Esophagus muscularis mucosa (tissue), 3 donors: ENCODE results near the gene ZEB2.

Experiments
- POLR2A ChIP-seq: fragments of 450-650 bp; IDR thresholded peaks from one replicate; pipeline ENCODE4 v1.6.1; 2017; ENCODE audit warnings: antibody characterized with exemption, moderate library complexity, mild to moderate bottlenecking, low read depth
- POLR2AphosphoS5 ChIP-seq, 2 donors: sonication (generic); formaldehyde crosslinking; IDR thresholded peaks; one replicate each; pipeline ENCODE4 v1.6.1; 2017; ENCODE audit warnings: antibody characterized with exemption in 2 of 2
- TF ChIP-seq, protein P1 (sequence below), 3 experiments: fragments of 200-600 bp in 2 of 3; fragments of 450-650 bp in 1 of 3; sonication (generic) in 2 of 3; IDR thresholded peaks; one replicate each; pipeline ENCODE4 v1.5.1; 2017 to 2019; ENCODE audit warnings: antibody characterized with exemption in 3 of 3, mild to moderate bottlenecking in 2 of 3, moderate library complexity in 1 of 3

DNA sequence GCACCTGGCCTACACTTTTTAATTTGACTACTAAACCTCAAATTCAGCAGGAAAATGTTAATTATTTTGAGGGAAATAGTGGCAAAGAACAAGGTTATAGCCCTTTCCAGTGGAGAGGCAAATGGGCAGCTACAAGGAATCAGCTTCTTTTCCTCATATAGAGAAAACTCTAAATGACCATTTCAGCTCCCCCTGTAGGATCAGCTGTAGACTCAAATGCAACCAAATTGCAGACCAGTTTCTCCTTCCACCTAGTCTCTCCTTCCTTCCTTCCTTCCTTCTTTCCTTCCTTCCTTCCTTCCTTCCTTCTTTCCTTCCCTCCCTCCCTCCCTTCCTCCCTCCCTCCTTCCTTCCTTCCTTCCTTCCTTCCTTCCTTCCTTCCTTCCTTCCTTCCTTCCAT, 158.2 kb downstream of the ZEB2 start:
- TF ChIP-seq, protein P1, sequence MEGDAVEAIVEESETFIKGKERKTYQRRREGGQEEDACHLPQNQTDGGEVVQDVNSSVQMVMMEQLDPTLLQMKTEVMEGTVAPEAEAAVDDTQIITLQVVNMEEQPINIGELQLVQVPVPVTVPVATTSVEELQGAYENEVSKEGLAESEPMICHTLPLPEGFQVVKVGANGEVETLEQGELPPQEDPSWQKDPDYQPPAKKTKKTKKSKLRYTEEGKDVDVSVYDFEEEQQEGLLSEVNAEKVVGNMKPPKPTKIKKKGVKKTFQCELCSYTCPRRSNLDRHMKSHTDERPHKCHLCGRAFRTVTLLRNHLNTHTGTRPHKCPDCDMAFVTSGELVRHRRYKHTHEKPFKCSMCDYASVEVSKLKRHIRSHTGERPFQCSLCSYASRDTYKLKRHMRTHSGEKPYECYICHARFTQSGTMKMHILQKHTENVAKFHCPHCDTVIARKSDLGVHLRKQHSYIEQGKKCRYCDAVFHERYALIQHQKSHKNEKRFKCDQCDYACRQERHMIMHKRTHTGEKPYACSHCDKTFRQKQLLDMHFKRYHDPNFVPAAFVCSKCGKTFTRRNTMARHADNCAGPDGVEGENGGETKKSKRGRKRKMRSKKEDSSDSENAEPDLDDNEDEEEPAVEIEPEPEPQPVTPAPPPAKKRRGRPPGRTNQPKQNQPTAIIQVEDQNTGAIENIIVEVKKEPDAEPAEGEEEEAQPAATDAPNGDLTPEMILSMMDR (IDR thresholded peaks at IDR 0.05) = no peak
- no peak for TF ChIP-seq POLR2A
- no peak for TF ChIP-seq POLR2AphosphoS5 (IDR thresholded peaks at IDR 0.05)
